Stimulated activated CD8-positive, alpha-beta memory T cell treated with anti-CD3 and anti-CD28 coated beads, Interleukin-4, amount 100 ng/mL, for 1 hour (primary cell): ENCODE data around the gene CRELD1.
"Not testable (repeated sequence)": the region's sequence is repeated elsewhere in the genome, so short reads cannot be mapped to it uniquely, and the experiment has no call there.

Experiments
- DNase-seq, 2 donors: peaks; one replicate each; pipeline ENCODE4 v3.0.0-alpha.2; 2020; ENCODE audit warnings: low read depth in 2 of 2, low spot score in 1 of 2

Gene CRELD1

GRCh38 chr3:9933561-9934234, at the start of gene CRELD1:
CRELD1 (plus strand) TSS chr3:9933834; CDS start chr3:9934439, 605 bp downstream.
- DNase-seq: peak; percentile 95 to 96

GRCh38 chr3:9884555-9885165, 49.0 kb upstream of the CRELD1 start:
- DNase-seq: no peak

GRCh38 chr3:9886328-9886727, 47.3 kb upstream of the CRELD1 start:
- DNase-seq: no peak

- DNase-seq: no peak
These were observed 46.2 kb upstream of the CRELD1 start for GRCh38 chr3:9887480-9887879.

GRCh38 chr3:9888540-9888939, 45.1 kb upstream of the CRELD1 start:
- DNase-seq: no peak

- no peak for DNase-seq
These were observed 44.2 kb upstream of the CRELD1 start for GRCh38 chr3:9889405-9889804.

GRCh38 chr3:9890249-9891071, 43.2 kb upstream of the CRELD1 start, which contains the start of gene JAGN1:
JAGN1 (plus strand) TSS chr3:9890610; CDS start chr3:9890723, 113 bp downstream.
- peak; percentile 83 to 86 for DNase-seq

GRCh38 chr3:9891072-9891622, 42.5 kb upstream of the CRELD1 start:
- DNase-seq: no peak

- no peak for DNase-seq
These were observed 39.9 kb upstream of the CRELD1 start for GRCh38 chr3:9893739-9894138.

GRCh38 chr3:9895715-9896114, 37.9 kb upstream of the CRELD1 start:
- DNase-seq: not testable (repeated sequence)

GRCh38 chr3:9896755-9897407, 36.8 kb upstream of the CRELD1 start:
- DNase-seq: not testable (repeated sequence)

- no peak for DNase-seq
These were observed 35.9 kb upstream of the CRELD1 start for GRCh38 chr3:9897408-9898372.

- DNase-seq: no peak
These were observed 35.0 kb upstream of the CRELD1 start for GRCh38 chr3:9898467-9899241.

- DNase-seq: no peak
These were observed 34.3 kb upstream of the CRELD1 start for GRCh38 chr3:9899289-9899791.

GRCh38 chr3:9900965-9901415, 32.6 kb upstream of the CRELD1 start:
- not testable (repeated sequence) for DNase-seq

- DNase-seq: no peak
These were observed 31.7 kb upstream of the CRELD1 start for GRCh38 chr3:9901967-9902366.

- no peak for DNase-seq
These were observed 31.0 kb upstream of the CRELD1 start, which contains the start of gene IL17RE for GRCh38 chr3:9902372-9903237. IL17RE (plus strand) TSS chr3:9902848; CDS start chr3:9902933, 85 bp downstream.

- no peak for DNase-seq
These were observed 30.4 kb upstream of the CRELD1 start for GRCh38 chr3:9903238-9903624.
